HG03135 (cell line): ENCODE measurements around the gene TDP1.

Experiments
- ATAC-seq: cut with Tn5 transposase; IDR thresholded peaks from one replicate; pipeline ENCODE4 v1.9.1; 2021; ENCODE audit warnings: mild to moderate bottlenecking, moderate library complexity; ENCODE audit not compliant: unreplicated experiment

Gene TDP1

GRCh38 chr14:89936654-89937185 is 19.0 kb upstream of the TDP1 start:
- ATAC-seq, result no peak

GRCh38 chr14:89941830-89942377 is 13.8 kb upstream of the TDP1 start:
- ATAC-seq, result no peak

GRCh38 chr14:89947344-89947743 is 8.4 kb upstream of the TDP1 start:
- no peak for ATAC-seq

GRCh38 chr14:89952576-89952975 is 3.2 kb upstream of the TDP1 start:
- no peak for ATAC-seq

GRCh38 chr14:89953602-89954001 is 2.1 kb upstream of the TDP1 start:
- ATAC-seq, result no peak

GRCh38 chr14:89954070-89955021 is 1.4 kb upstream of the TDP1 start, which contains the start of gene EFCAB11:
Gene EFCAB11 (minus strand): TSS chr14:89954730. CDS start chr14:89954660, 70 bp downstream.
- peak; percentile 79 for ATAC-seq

GRCh38 chr14:89955022-89955744 is 544 bp upstream of the TDP1 start:
- ATAC-seq, result peak; percentile 15

GRCh38 chr14:89956661-89957009 is 908 bp downstream of the TDP1 start:
- ATAC-seq, result no peak

GRCh38 chr14:89957376-89957775 is 1.6 kb downstream of the TDP1 start:
- no peak for ATAC-seq

GRCh38 chr14:89957791-89958190 is 2.1 kb downstream of the TDP1 start:
- no peak for ATAC-seq

GRCh38 chr14:89958966-89959365 is 3.2 kb downstream of the TDP1 start:
- no peak for ATAC-seq

- no peak for ATAC-seq
These were observed 4.2 kb downstream of the TDP1 start for GRCh38 chr14:89959853-89960445.

- ATAC-seq, result no peak
These were observed 5.2 kb downstream of the TDP1 start for GRCh38 chr14:89960914-89961313.

GRCh38 chr14:89963288-89963978 is 7.7 kb downstream of the TDP1 start:
- no peak for ATAC-seq

- ATAC-seq, result no peak
These were observed 10.1 kb downstream of the TDP1 start for GRCh38 chr14:89965839-89966238.

GRCh38 chr14:89973234-89973823 is 17.6 kb downstream of the TDP1 start:
- ATAC-seq, result no peak

- no peak for ATAC-seq
These were observed 21.9 kb downstream of the TDP1 start for GRCh38 chr14:89977668-89978067.

- ATAC-seq, result no peak
These were observed 22.9 kb downstream of the TDP1 start for GRCh38 chr14:89978656-89979055.

GRCh38 chr14:89983375-89983774 is 27.6 kb downstream of the TDP1 start:
- no peak for ATAC-seq
